GM12892 (cell line): ENCODE results near the gene ZNF689.

Source experiments
- POLR2A ChIP-seq: IDR thresholded peaks from 2 replicates; pipeline ENCODE4 v1.6.1; 2011; ENCODE audit warnings: low read depth, low read length, control low read depth
- POLR2AphosphoS5 ChIP-seq: IDR thresholded peaks from 2 replicates; pipeline ENCODE4 v1.6.1; 2011; ENCODE audit warnings: low read depth, low read length, control low read depth

- TF ChIP-seq POLR2A (no peak), POLR2AphosphoS5 (no peak)
Observed at GRCh38 chr16:30567991-30568638, 42.1 kb downstream of the ZNF689 start.
